Erythroblast (primary cell): ENCODE results near the gene UBIAD1.
"Not testable (repeated sequence)": the region's sequence is repeated elsewhere in the genome, so short reads cannot be mapped to it uniquely, and the experiment has no call there.

Source experiments
- GATA1 ChIP-seq: IDR thresholded peaks from 2 replicates; pipeline ENCODE4 v1.6.1; 2011; ENCODE audit warnings: low read depth, mild to moderate bottlenecking, control low read depth, low read length, moderate library complexity
- POLR2A ChIP-seq: IDR thresholded peaks from 2 replicates; pipeline ENCODE4 v1.6.1; 2011; ENCODE audit warnings: mild to moderate bottlenecking, low read length

DNA sequence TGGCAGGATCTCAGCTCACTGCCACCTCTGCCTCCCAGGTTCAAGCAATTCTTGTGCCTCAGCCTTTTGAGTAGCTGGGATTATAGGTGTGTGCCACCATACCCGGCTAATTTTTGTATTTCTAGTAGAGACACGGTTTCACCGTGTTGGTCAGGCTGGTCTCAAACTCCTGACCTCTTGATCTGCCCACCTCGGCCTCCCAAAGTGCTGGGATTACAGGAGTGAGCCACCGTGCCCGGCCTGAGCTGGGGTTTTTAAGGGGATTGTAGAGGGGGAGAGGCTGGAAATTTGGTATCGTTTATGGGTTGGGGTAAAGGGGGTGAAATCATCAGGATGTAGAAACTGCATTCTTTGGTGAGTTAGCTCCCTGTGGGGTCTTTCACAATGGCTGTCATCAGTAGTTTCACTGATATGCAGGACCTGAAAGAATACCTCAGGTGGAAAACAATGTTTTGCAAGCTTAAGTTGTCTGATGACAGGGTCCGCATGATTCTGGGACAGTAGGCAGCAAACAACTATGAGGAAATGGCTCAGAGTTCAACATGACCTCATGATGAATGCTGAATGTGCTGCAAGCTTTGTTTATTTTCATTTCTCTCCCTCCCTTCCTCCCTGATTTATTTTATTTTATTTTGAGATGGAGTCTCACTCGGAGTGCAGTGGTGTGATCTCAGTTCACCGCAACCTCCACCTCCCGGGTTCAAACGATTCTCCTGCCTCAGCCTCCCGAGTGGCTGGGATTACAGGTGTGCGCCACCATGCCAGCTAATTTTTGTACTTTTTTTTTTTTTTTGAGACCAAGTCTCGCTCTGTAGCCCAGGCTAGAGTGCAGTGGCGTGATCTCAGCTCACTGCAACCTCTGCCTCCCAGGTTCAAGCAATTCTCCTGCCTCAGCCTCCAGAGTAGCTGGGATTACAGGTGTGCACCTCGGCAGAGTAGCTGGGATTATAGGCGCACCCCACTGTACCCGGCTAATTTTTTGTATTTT lies 5.4 kb upstream of the UBIAD1 start:
- TF ChIP-seq POLR2A, GATA1: not testable (repeated sequence)
